HG02623 (cell line): Measurements from ENCODE around the gene SLC9A7.

Source experiments
- ATAC-seq: cut with Tn5 transposase; IDR thresholded peaks from one replicate; pipeline ENCODE4 v1.9.1; 2021; ENCODE audit warnings: moderate library complexity; ENCODE audit not compliant: unreplicated experiment

The SLC9A7 gene

DNA sequence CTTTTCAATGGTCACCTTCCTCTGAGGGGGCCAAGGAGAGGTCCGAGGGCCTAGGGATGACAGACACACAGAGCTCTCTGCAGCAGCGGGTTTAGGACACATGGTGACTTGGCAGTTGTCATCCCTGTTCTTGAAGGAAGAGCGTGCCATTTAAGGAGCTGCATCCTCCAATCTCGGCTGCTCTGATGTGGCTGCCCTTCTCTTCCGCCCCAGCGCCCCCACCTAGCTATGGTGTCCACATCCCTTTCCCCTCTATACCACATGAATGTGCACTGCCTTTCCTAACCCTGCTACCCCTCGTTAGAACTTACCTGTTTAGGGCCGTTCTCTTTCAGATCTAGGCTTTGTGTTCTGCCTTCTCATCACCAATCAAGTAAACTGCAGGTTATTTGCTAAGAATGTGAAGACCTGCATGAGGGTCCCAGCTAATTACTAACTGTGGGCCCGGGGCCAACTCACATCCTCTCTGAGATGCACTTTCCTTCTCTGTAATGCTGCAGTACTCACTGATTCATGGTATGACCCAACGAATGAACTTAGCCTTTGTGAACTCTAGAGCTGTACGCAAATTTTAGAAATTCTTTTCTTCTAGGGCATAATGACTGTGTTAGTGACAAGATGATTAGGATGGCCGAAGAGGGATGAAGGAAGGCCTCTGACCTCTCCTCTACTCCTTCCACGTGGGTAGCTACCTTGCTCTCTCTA is 147.1 kb downstream of the SLC9A7 start:
- no peak for ATAC-seq

DNA sequence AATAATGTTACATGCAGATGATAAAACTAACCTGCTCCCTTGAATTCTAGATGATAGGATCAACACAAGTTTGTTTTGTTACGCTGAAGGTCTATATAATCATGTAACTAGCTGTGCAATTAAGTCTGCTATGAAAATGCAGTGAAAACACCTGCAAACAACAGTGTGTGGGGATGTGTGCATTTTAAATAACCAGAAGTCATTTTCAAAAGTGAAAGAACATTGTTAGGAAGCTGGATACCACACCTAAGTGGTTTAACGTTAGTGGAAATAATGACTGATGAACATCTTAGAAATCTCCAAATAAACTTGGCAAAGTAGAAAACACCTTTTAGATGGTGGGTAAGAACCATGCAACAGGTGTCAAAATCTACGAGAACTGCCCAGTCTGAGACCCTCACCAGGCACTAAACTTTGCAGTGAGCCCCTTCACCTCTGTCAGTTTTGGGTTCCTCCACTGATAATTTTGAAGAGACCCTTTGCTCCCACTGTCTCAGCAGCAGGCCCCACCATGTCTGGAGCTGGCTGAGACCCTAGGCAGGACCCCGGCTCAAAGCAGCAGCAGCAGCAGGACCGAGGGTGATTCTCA is 148.8 kb downstream of the SLC9A7 start:
- no peak for ATAC-seq

- ATAC-seq = no peak
These were observed 151.0 kb downstream of the SLC9A7 start for GRCh38 chrX:46607916-46608315.

GRCh38 chrX:46602468-46603102 is 156.3 kb downstream of the SLC9A7 start:
- ATAC-seq = no peak

DNA sequence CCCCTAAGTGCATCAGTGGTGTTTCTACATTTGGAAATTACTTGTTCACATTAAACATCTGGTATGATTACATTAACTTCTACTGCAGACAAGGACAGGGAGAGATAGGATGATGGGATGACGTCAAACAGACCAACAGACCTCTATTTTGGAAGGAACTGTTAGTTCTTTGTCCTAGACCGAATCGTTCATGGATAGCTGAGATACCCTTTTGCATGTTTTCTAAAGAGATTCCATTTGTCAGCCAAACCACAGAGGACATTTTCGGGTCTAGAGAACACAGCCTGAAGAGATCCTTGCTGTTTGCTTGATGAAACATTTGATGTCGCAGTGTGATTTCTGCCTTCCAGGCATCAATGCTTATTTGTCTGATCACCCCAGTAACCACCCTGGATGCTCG is 157.6 kb downstream of the SLC9A7 start:
- no peak for ATAC-seq

DNA sequence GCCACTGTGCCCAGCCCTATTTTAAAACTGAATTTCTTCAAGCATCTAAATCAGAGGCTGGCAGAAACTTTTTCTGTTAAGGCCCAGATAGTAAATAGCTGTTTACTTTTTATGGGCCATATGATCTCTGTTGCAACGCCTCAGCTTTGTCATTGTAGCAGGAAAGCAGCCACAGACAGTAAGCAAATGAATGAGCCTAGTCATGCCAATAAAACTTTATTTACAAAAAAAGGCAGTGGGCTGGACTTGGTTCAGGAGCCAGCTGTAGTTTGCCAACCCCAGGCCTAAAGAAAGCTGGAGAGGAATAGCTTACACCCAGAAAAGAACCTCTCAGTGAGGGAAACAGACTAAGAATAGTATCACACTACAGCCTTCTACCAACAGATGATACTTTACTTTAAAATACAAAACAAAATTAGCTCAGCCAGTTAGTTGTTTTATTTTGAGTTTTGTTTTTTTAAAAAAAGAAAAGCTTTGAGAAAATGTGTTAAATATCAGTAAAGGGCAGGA is 159.8 kb downstream of the SLC9A7 start:
- ATAC-seq = no peak

GRCh38 chrX:46597771-46598170 is 161.1 kb downstream of the SLC9A7 start:
- no peak for ATAC-seq

- no peak for ATAC-seq
These were observed 161.7 kb downstream of the SLC9A7 start for GRCh38 chrX:46597208-46597607.

GRCh38 chrX:46595084-46595483 is 163.8 kb downstream of the SLC9A7 start:
- no peak for ATAC-seq

GRCh38 chrX:46589977-46590723 is 168.8 kb downstream of the SLC9A7 start:
- no peak for ATAC-seq

DNA sequence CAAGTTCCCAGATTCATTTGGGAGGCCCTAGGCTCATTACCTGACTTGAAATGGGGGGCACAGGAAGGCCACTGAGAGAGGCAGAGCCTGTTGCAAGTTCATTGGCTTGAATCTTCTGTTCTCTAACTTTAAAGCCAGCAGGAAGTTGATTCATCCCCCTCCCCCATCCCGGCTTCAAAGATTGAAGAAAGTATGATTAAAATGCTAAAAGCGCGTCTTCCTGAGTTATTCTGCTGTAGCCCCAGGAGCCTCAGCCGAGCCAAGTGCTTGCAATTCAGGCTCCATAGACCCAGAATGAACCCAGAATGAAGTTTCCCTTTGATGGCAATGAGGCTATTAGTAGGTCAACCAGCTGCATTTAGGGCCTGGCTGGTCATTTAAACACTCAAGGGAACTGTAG is 170.7 kb downstream of the SLC9A7 start:
- ATAC-seq = no peak

- no peak for ATAC-seq
These were observed 171.2 kb downstream of the SLC9A7 start for GRCh38 chrX:46587753-46588171.

- ATAC-seq = no peak
These were observed 171.8 kb downstream of the SLC9A7 start for GRCh38 chrX:46587158-46587557.

DNA sequence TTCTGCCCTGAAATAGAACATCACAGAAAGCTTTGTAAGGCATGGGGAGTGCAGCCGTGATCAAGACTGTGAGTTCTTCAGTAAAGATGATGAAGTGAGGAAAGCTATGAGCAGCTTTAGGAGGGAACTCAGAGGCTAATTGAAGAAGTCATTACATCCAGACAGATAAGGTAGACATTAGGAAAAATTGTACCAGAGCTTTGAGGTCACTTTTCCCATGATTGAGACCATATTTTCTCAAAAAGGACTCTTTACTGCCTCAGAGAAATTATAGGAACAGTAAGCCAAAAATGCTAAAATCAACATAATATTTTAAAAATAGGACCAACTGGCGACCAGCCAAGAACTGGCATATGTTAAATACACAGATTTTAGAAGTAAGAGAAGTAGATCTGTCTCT is 174.2 kb downstream of the SLC9A7 start:
- no peak for ATAC-seq

GRCh38 chrX:46582966-46583365 is 176.0 kb downstream of the SLC9A7 start:
- no peak for ATAC-seq

GRCh38 chrX:46582325-46582724 is 176.6 kb downstream of the SLC9A7 start:
- no peak for ATAC-seq

GRCh38 chrX:46580613-46581012 is 178.3 kb downstream of the SLC9A7 start:
- no peak for ATAC-seq

GRCh38 chrX:46579250-46579649 is 179.7 kb downstream of the SLC9A7 start:
- ATAC-seq = no peak

- ATAC-seq = no peak
These were observed 181.5 kb downstream of the SLC9A7 start for GRCh38 chrX:46577221-46578005.

GRCh38 chrX:46576458-46576857 is 182.5 kb downstream of the SLC9A7 start:
- ATAC-seq = no peak

DNA sequence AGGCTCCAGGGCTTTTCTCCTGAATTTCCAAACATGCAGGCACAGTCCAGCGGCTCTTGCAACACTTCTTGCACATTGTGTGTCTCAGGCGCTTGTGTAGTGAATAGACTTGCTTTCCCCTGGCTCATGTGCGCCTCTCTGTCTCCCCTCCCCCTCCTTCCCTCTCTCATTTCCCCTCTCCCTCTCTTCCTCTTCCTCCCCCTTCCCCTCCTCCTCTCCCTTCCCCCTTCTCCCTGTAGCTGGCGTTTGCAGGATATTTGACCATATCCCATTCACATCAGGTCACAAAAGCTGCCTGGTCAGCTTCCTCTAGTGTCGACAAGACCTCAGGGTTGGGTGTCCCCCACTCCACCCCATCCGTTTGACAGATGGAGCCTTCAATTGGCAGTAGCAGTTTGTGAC is 182.9 kb downstream of the SLC9A7 start:
- no peak for ATAC-seq
